Tongue (tissue), 2 donors: ENCODE results near the gene RGS12. TPM values are rescaled to one million over a fixed set of nuclear protein-coding genes. Genes with fewer than 3 reads are reported as not detected.
A peak's percentile ranks its signal among the peaks of the same experiment; 100 is the strongest.

Experiments
- DNase-seq: peaks from one replicate; pipeline ENCODE4 v3.0.0-alpha.2; 2015
- total RNA-seq: library from RNA; depleted of rRNA; stranded (reverse); fragments of >200 nt; gene quantifications from one replicate; pipeline ENCODE4 v1.2.3, GENCODE V29; 2014

RGS12 gene
- total RNA-seq, 1 donor from 2014 or later, result 43.7 TPM

DNA sequence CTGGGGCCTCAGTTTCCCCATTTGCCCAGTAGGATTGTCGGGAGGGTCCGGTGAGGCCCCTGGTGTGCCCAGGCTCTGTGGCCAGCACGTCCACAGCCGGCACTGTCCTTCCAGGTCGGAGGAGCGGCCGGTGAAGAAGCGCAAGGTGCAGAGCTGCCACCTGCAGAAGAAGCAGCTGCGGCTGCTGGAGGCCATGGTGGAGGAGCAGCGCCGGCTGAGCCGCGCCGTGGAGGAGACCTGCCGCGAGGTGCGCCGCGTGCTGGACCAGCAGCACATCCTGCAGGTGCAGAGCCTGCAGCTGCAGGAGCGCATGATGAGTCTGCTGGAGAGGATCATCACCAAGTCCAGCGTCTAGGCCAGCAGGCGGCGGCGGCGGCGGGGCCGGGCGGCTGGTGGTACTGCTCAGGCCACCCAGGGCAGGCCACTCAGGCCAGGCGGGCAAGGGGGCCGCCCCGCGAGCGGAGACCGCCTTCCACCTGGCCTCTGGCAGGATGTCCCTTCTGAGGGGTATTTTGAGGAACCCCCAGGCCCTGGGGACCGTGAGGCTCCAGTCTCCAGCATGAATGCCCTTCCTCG is 37.1 kb upstream of the RGS12 start:
- no peak for DNase-seq

DNA sequence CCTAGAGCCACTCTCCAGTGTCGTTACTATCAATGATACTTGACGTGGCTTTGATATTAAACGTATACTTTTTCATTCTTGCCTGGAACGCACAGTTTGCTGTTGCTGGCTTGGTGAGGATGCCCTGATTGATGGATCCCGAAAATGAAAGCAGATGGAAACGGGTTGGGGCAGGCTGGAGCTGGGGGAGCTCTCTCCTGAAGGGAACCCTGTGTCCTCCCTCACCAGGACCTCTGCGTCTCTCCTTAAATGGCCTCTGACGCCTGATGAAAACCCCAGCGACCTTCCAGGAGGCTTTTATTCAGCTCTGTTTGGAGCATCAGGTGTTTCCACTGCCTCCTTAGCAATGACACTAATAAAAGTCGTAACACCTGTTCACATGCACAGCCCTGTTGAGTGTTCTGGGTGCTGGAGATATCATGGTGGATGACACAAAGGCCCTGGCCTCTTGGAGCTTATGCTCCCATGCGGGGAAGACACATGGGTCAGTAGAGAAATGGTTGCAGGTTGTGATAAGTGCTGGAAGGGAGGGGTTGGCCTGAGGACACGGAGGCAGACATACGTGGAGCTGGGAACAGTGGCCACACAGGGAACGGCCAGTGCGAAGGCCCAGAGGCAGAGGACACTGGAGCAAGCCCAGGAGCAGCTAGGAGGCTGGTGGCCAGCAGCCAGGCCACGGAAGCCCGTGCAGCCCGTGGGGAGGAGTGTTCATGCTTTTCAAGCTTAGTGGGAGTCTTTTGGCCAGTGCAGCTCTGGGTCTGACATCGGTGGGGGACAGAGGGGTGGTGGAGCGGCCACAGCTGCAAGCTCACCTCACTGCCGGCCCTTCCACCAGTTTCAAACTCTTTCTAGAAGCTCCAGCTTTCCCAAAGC is 36.4 kb upstream of the RGS12 start:
- no peak for DNase-seq

DNA sequence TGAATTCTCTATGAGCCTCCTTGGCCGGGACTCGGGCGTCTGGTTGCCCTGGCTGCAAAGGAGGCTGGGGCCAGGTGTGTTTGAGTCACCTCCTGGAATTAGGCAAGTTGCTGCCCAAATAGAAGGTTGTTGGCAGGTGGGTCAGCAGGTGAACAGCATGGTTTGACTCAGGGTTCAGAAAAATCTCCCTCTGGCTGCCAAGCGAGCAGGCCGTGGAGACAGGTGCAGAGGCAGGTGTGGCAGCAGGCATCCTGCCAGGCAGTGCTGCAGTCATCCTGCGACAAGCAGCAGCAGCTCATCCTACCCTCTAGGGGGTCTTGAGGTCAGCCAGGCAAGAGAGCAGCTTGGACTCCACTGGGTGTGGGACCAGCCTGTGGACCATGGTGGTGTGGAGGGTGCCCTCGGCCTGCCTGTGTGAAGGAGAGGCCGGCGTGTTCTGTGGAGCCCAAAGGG is 35.7 kb upstream of the RGS12 start:
- DNase-seq, result peak; percentile 44

DNA sequence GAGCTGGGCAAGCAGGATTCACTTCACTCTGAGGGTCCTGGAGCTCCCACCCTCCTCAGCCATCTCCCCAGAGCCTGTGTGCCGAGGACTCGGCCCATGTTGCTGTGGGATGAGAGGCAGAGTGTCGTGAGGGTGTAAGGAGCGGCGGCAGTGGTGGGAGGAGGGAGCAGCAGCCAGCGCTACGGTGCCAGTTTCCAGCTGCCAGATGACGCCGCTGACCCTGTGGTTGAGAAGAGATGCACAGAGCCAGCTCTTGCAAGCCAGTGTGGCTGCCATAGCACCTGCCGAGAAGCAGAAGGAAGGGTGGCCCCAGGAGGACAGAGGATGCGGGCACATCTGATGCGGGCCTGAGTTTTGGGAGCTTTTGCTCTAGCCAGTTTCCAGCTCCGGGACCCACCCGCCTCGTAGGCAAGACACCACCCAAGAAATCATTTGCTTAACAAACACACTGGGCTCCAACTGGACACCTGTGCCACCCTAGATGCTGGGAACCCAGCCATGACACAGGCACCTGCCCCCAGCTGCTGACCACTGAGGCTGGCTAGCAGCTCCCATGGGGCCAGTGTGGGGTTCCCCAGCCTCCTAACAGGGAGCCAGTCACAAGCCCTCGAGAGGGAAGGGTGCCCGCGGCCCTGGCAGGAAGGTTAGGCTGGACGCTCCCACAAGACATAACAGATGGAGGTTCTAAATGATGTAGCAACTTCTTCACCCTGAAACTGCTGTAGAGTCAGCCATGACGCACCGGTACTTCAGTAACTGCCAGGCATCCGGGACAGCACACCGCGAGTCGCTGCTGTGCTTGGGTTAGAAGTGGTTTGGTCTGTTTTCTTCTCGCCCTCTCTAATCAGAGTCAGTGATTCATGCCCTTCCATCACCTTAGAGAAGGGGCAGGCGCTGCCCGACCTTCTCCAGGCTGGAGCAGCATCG is 35.0 kb upstream of the RGS12 start:
- no peak for DNase-seq

DNA sequence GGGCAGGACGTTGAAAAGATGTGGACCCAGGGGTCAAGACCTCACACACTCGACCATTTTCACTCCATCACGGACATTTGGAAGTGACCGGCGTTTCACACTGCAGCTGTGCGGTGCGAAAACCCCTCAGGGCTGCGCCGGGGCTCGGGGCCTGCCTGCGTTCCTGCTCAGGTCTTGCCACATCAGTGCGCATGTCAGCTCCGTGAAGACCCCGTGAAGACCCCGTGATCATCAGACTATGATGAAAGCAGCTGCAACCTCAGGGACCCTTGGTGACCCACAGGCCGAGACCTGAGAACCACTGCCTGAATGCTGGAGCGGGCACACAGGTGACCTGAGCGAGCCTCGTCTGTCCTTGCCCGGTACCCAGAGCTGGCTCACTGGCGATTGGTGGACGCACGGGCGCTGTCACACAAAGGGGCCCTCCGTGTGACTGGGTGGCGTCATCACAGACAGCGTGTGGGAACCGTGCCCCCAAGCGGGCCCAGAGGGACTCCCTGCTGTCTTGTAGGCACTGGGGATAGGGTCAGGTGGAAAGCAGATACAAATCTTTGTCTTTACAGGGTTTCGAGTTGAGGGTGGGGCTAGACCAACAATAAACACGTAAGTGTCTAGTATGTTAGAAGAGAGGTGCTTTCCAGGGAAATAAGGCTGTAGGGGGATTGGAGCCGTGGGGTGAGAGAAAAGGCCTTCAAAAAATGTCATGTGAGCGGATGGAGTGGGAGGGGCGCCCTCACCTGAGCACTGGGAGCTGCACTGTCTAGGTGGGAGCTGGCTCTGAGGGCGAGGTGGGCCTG is 31.2 kb upstream of the RGS12 start:
- no peak for DNase-seq

DNA sequence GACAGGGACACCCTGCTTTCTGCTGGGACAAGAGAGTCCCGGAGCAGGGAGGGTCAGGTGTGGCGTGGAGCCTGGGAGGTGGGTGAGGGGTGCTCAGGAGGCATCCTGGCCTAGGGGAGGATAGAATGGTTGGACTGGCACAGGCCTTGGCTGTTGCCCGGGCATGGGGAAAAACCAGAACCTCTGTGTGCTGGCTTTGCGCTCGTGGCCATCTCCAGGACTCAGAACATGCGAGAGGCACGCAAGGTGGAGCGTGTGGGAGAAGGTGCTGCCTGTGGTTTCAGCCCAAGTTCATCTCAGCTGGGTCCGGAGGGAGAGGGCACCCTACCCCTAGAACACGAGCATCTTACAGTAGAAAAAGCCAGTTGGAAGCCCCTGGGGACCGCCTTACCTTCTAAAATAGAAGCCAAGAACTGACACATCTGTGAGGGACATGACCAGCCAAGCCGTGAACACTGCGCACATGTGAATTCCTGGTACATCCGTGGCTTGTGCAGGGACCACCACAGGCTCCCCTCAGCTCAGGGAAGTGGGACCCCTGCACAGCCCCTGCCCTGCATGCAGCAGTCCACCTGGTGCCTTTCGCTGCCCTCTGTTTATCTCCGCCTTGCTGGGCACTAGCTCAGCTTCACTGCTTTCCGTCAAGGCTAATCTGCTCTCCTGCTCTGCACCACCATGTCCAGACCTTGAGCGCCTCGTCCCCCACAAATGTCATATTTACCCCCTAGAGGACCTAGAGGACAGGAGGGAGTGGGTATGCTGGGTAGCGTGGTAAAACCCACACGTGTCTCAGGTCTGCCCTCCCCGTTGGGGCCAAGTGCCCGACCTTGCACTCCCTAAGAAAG is 30.4 kb upstream of the RGS12 start:
- DNase-seq, result no peak

DNA sequence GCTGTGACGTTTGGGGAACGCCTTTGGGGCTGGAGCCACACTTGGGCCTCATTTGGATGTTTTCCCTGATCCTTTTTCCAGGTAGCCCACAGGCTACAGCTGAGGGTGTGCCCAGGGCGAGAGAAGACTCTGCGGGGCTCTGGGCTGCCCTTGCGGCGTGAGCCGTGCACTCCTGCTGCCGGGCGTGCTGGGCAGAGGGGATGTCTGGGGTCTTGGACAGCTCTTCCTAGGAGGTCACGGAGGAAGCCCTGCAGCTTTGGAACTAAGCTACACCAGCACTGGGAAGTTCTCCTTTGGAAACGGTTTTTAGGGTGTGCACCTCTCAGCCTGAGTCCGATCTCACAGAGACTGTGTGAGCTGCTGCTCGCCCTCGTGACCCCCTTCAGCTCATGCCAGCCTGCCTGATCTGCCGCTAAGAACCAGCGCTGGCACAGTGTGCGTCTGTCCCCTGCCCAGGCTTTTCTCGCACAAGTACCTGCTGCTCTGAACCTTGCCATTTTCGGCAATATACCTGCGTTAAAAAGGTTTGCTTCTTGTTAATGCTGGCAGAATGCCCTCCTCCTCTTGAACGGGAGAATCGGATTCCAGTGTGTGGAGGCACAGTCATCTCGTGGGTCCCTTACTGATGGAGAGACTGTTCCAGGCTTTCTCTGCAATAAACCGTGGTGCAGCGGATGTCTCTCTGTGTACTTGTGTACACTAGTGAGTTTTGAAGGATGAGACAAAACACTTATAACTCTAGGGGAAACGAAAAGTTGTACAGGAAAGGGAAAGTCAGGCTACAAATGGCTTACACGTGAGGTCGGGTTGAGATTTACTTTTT is 29.6 kb upstream of the RGS12 start:
- DNase-seq, result no peak

DNA sequence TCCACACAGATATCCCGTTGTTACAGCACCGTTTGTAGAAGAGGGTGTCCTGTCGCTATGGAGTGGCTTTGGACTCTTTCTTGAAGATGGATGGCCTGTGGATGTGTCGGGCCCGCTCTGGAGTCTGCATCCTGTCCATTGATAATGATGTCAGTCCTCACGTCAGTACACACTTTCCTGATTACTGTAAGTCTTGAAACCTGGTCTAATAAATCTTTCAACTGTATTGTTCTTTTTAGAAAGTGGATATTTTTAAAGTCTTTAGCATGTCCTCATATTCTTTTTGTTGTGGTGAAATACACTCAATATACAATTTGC is 29.0 kb upstream of the RGS12 start:
- DNase-seq, result no peak

DNA sequence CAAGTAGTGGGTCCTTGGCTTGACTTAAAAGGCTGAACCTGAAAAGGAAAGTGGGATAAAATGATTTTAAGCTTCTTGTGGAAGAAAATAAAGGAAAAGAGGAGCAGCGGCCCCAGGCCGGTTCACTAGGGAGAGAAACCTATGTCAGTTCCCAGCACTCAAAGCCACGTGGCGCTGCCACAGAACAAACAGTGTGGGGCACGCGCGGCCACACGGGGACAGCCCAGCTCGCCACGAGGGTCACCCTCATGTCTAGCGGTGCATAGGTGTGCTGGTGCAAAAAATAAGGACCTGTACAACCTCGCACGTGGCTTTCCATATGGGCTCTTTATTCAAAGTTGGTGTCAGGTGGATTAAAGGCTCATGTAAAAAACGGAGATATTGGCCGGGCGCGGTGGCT is 26.7 kb upstream of the RGS12 start:
- no peak for DNase-seq

DNA sequence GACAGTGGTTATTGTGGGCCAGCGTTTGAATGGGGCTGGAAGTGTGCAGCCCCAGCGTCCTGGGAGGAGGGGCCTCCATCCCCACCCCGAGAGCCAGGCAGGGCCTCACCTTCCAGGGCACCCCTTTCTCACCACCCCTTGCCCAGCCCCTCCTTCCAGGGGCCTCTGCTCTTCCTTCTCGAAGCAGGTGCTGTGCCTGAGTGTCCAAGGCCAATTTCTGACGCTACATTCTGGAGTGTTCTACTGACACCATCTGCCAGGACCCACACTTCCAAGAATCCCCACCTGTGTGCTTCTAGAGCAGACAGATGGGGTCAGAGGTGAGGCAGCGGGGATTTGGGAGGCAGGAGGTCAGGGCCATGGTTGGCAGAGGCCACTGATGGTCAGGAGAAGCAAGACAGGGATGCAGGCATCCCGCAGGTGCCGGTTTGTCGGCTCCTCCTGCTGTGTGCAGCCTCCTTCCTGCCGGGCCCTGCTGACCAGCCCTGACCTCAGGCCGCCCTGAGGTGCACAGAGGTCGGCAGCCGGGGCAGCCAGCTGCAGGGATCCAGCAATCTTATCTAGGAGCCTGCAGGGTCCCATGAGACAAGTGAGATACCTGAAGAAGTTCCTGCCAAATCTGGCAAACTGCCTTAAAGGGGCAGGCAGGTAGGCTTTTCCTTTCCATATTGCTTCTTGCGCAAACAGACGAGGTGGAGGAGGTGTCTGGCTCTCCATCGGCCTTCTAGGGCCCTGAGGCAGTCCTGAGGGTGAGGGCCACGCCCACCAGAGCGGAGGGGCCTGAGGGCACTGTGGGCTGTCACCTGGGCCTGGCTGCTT is 25.0 kb upstream of the RGS12 start:
- DNase-seq, result no peak

DNA sequence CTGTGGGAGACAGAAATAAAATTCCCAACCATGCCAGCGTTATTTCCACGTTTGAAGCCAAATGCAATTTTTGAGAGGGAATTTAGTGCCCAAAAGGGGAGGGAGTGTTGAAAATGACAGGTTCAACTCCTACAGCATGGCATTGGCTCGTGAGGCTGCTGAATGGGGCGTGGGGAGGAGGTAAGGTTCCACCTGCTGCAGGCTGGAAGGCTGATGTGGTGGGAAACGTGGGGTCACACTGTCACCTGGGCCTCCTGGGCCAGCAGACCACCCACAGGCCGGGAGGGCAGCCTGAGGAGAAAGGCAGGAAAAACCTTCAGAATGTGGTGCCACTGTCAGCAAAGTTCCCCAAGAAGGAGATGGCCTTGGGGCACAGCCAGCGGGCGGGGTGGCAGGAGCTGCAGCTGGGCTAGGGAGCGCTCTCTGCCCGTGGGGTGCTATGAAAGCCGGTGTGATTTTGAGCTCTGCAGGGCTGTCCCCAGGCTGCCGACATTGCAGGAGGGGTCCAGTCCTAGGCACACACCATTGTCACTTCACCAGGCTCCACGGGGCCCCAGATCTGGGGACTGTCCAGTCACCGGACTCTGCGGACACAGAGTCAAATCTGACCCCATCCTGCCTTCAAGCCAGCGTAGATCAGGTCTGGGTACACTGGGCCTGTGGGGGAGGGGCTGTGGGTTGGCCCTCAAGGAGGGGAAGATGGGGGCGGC is 24.3 kb upstream of the RGS12 start:
- DNase-seq, result no peak

DNA sequence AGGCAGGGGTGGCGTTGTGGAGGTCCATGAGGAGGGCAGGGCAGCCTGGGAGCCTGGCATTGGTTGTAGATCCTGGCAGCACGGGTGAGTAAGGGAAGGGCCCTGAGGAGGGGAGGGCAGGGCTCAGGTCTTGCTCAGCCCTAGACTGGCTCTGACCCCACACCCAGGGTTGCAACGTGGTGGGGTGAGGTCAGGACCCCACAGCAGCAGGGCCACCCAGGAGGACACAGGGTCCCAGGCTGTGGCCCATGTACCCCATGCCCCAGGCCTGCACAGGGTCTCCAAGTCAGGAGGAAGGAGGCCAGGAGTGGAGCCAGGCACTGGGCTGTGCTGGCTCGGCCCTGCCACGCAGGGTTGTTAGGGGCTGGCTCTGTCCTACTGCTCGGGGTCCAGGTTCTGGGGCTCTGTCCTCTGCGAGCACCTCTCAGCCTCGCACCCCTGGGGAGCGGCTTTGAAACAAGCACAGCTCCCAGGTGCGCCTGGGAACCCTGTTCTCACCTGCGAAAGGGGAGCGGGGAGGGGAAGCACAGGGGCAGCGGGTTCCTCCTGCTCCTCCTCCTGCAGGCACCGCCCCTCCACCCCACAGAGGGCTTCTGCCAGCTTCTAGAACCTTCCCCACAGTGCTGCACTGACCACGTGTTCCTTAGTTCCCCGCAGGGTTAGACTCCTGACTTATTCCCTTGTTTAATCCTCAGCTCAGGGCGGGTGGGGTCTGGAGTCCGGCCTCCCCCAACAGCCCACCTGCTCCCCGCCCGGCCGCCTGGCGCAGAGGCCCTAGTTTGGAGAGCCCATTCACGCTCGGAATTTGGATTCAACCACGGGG is 23.5 kb upstream of the RGS12 start:
- DNase-seq, result peak; percentile 78

DNA sequence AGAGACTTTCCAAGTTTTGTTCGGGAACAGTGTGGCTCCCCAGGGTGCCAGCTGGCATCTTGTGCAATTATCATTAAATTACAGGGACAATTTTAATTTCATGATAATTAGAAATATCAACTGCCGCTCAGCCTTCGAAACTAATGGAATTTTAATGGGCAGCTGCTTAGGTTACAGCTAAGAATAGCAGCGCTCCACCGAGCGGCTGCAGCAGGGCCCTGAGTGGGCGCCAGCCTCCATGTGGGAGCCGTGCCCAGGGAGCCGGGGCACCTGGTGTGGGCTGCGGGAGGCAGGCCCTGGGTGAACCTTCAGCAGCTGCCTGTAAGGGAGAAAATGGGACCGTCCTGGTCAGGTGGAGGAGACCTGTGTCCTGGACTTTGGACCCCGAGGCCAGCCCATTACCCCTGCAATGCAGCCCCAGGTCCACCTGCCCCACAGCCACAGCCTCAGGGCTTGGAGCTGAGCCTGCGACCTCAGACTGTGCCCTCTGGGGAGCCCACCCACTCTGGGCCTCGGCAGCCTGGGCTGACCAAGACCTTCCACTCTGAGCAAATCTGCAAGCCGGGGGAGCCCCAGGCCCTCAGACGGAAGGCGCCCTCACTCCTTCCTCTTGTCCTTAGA is 22.7 kb upstream of the RGS12 start:
- peak; percentile 83 for DNase-seq

DNA sequence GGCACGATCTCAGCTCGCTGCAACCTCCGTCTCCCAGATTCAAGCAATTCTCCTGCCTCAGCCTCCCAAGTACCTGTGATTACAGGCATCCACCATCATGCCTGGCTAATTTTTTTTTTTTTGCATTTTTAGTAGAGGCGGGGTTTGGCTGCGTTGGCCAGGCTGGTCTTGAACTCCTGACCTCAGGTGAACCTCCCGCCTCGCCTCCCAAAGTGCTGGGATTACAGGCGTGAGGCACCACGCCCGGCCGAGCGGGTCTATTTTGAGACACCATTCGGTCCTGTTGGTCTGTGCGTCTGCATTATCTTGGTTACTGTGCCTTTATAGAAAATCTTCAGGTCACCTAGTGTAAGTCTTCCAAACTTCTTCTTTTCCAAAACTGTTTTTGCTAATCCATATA is 21.7 kb upstream of the RGS12 start:
- DNase-seq, result no peak

DNA sequence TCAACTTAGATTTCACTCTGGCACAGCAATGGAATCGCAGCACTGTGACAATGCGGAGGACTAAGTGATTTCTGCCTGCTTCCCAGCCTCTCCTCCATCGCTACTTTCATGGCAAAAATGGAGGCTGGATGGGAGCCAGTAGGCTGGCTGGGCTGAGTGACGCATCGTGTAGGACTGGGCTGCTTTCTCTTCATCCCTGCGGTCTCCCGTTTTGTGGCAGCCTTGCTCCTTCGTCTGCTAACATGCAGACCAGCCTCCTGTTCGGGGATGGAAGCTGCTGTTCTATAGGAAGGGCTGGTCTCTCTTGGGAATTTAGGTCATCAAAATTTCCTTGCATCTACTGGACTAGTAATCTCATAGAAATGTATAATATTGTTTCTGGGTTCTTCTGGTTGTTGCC is 15.8 kb upstream of the RGS12 start:
- no peak for DNase-seq

DNA sequence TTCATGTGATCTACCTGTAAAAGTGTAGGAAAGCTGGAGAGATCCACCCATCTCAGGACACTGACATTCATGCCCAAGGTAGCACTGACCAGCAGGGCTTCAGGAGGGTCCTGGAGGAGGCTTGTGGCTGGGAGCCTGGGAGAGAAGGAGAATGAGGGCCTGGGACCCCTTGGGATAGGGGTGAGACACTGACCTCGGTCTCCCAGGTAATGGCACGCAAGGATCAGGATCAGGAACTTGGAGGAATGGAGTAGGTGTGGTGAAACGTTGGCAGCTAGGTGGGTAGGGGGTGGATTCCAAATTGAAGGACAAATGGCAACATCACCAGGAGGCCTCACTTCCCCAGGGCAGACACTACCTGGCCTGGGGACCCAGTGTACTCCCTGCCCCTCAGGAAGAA is 12.4 kb upstream of the RGS12 start:
- DNase-seq, result no peak

DNA sequence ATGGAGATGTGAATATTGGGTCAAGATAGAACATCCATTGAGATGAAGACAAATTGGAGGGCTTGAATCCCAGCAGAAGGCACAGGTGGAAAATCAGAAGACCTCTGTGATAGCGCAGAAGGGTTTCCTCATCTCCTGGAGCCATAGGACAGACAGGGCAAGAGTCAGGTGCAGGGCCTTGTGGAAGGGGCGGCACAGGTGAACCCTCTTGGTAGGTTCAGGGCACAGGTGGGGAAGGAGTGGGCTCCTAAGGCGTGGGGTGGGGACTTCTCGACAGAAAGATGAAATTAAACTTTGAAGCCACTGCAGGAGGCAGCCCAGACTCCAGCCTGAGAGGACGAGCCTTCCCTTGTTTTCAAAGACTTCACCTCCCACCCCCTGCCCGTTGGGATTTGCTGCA is 9.3 kb upstream of the RGS12 start:
- DNase-seq, result no peak
